ENCODE measurements around the gene VASN. TPM values are rescaled to one million over a fixed set of nuclear protein-coding genes. Genes with fewer than 3 reads are reported as not detected.

VASN gene
- total RNA-seq, 1 donor from 2014 or later, result 37.6 TPM

GRCh38 chr16:4365014-4365406 is 6.6 kb upstream of the VASN start:
- no peaks in the 10 kb centered on the region for H3K27me3 Mint-ChIP-seq (ENCODE audit: low read depth)
- peaks cover under 1% of the 10 kb centered on the region for H3K4me1 Mint-ChIP-seq
- no peak overlapping the region for H3K4me3 Mint-ChIP-seq
- H3K27ac Mint-ChIP-seq, result no peak overlapping the region
- no peaks in the 10 kb centered on the region for H3K9me3 Mint-ChIP-seq
- DNase-seq (ENCODE audit: low spot score in 2 of 2, unreplicated experiment in 2 of 2), result no peak
- TF ChIP-seq, protein P1, sequence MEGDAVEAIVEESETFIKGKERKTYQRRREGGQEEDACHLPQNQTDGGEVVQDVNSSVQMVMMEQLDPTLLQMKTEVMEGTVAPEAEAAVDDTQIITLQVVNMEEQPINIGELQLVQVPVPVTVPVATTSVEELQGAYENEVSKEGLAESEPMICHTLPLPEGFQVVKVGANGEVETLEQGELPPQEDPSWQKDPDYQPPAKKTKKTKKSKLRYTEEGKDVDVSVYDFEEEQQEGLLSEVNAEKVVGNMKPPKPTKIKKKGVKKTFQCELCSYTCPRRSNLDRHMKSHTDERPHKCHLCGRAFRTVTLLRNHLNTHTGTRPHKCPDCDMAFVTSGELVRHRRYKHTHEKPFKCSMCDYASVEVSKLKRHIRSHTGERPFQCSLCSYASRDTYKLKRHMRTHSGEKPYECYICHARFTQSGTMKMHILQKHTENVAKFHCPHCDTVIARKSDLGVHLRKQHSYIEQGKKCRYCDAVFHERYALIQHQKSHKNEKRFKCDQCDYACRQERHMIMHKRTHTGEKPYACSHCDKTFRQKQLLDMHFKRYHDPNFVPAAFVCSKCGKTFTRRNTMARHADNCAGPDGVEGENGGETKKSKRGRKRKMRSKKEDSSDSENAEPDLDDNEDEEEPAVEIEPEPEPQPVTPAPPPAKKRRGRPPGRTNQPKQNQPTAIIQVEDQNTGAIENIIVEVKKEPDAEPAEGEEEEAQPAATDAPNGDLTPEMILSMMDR (IDR thresholded peaks at IDR 0.05; ENCODE audit: unreplicated experiment), result no peak
- H3K36me3 Mint-ChIP-seq, result no peaks in the 10 kb centered on the region

DNA sequence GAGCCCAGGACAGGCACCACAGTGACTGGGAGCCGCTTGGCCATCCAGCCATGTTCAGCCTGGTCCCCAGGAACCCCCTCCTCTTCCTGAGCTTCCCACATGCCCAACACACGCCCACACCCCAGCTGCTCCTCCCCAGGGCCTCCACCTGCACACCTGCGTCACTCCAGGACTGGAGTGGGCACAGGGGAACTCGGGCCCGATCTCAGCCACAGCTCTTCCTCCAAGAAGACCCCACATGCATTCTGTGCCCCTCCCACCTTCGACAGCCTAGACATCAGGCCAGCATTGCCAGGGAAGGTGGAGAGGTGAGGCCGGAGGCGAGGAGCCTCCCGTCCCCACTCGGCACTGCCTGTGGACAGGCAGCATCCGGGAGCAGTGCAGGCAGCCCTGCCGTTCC is 6.0 kb upstream of the VASN start:
- Mint-ChIP-seq H3K4me1 (peaks cover 2% of the 10 kb centered on the region), H3K4me3 (no peak overlapping the region), H3K27ac (no peak overlapping the region), H3K36me3 (no peaks in the 10 kb centered on the region), H3K9me3 (no peaks in the 10 kb centered on the region), H3K27me3 (ENCODE audit: low read depth) (no peaks in the 10 kb centered on the region)
- DNase-seq (ENCODE audit: low spot score in 2 of 2, unreplicated experiment in 2 of 2), result no peak
- TF ChIP-seq, protein P1 (IDR thresholded peaks at IDR 0.05; ENCODE audit: unreplicated experiment), result no peak

DNA sequence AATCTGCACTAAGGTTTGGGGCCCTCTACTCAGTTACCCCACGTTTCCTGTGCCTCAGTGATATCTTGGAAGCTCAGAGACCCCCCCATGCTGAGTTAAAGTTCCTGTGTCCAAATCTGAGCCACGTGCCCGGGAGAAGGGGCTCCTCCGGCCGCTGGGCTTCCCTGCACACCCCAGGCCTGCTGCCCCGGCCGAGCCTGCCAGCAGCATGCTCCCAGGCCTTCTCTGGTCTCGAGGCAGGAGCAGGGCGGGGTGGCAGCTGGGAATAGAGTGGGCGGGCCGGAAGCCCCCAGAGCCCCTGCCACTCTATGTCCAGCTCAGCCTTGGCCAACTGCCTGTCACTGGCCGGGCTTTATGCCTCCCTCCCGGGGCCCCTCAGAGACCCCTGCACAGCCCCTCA is 5.6 kb upstream of the VASN start:
- TF ChIP-seq, protein P1 (IDR thresholded peaks at IDR 0.05; ENCODE audit: unreplicated experiment), result no peak
- Mint-ChIP-seq H3K4me3 (no peak overlapping the region), H3K4me1 (peaks cover 4% of the 10 kb centered on the region), H3K27ac (no peak overlapping the region), H3K27me3 (ENCODE audit: low read depth) (no peaks in the 10 kb centered on the region), H3K9me3 (no peaks in the 10 kb centered on the region), H3K36me3 (no peaks in the 10 kb centered on the region)
- no peak for DNase-seq (ENCODE audit: low spot score in 2 of 2, unreplicated experiment in 2 of 2)

DNA sequence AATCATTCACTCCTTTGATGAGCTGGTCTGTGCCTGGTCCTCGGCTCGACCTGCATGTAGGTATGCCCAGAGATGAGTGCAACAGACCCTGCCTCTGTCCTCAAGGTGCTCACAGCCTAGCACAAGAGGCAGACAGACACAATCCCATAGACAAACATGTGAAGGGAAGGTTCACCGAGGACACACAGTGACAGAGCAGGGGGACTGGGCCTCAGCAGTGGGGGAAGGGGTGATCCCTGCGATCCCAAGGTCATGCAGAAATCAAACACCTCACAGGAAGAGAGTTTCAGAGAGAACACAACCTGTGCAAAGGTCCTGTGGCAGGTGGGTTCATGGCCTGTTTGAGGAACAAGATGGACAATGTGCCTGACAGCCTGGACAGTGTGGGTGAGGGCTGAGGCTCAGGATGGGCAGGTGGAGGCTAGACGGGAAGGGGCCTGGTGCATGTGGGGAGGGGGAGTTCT is 4.2 kb upstream of the VASN start:
- no peak overlapping the region for H3K4me3 Mint-ChIP-seq
- no peaks in the 10 kb centered on the region for H3K27me3 Mint-ChIP-seq (ENCODE audit: low read depth)
- peaks cover 8% of the 10 kb centered on the region for H3K4me1 Mint-ChIP-seq
- DNase-seq (ENCODE audit: low spot score in 2 of 2, unreplicated experiment in 2 of 2), result no peak
- H3K9me3 Mint-ChIP-seq, result no peaks in the 10 kb centered on the region
- H3K36me3 Mint-ChIP-seq, result no peaks in the 10 kb centered on the region
- TF ChIP-seq, protein P1 (IDR thresholded peaks at IDR 0.05; ENCODE audit: unreplicated experiment), result no peak
- H3K27ac Mint-ChIP-seq, result no peak overlapping the region

DNA sequence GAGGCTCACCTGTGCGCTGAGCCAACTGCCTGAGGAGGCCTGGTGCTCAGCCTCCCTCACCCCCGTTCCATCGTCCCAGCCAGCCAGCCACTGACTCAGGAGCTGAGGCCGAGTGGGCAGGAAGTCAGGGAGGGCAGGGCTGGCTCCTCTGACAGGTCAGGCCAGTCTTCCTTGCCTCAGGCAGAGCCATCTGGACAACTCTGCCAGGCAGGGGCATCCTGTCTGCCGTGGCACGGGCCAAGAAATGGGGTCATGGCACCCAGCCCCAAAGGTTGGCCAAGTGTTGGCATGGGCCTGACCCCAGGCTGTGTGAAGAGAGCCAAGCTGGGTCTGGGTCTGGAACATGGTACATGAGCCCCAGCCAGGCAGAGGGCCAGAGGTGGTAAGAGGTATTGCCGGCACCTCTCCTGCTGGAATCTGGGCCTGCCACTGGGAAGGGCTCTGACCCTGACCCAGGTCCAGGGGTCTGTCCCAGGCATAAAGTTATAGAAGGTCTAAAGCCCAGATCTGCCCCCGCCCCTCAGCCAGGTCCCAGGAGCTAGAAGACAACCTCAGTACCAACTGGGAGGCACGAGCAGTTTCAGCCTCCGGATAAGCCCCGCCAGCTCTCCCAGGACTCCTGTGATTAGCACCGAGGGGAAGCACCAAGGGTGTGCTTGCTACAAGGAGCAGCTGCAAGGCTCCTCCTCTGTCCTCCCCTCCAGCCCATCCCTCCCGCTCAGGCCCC is 2.5 kb upstream of the VASN start:
- Mint-ChIP-seq H3K27me3 (ENCODE audit: low read depth) (no peaks in the 10 kb centered on the region), H3K4me1 (peaks cover 21% of the 10 kb centered on the region), H3K27ac (no peak overlapping the region), H3K36me3 (no peaks in the 10 kb centered on the region), H3K9me3 (no peaks in the 10 kb centered on the region), H3K4me3 (no peak overlapping the region)
- DNase-seq (ENCODE audit: low spot score in 2 of 2, unreplicated experiment in 2 of 2), result no peak
- TF ChIP-seq, protein P1 (IDR thresholded peaks at IDR 0.05; ENCODE audit: unreplicated experiment), result no peak
